ENCODE results near the gene EOLA1. TPM values are rescaled to one million over a fixed set of nuclear protein-coding genes. Genes with fewer than 3 reads are reported as not detected.
A peak's percentile ranks its signal among the peaks of the same experiment; 100 is the strongest.
"Not testable (repeated sequence)": the region's sequence is repeated elsewhere in the genome, so short reads cannot be mapped to it uniquely, and the experiment has no call there.

Gene EOLA1
- total RNA-seq, 6 donors from 2014 or later: 12.2 to 30.5 (median 17.2) TPM

GRCh38 chrX:149521438-149521837 is 19.4 kb upstream of the EOLA1 start:
- 55 to 68% methylated on average over 9 of the region's 9 CpGs for WGBS, 2 donors
- no peaks in the 10 kb centered on the region for H3K4me1 ChIP-seq
- ATAC-seq (ENCODE audit: low FRiP score in 2 of 2): no peak
- no peaks in the 10 kb centered on the region for H3K36me3 ChIP-seq
- no peak overlapping the region for H3K4me3 ChIP-seq
- TF ChIP-seq CTCF (IDR thresholded peaks at IDR 0.05) (no peak), EP300 (IDR thresholded peaks at IDR 0.05) (no peak), POLR2AphosphoS5 (IDR thresholded peaks at IDR 0.05) (no peak), POLR2A (IDR thresholded peaks at IDR 0.05) (no peak)
- H3K27ac ChIP-seq: no peak overlapping the region
- no peak for DNase-seq
- H3K27me3 ChIP-seq: no peaks in the 10 kb centered on the region
- H3K9me3 ChIP-seq: no peaks in the 10 kb centered on the region

GRCh38 chrX:149522916-149523315 is 17.9 kb upstream of the EOLA1 start:
- no peaks in the 10 kb centered on the region for H3K9me3 ChIP-seq

GRCh38 chrX:149525389-149525788 is 15.4 kb upstream of the EOLA1 start:
- ATAC-seq (ENCODE audit: low FRiP score in 2 of 2) (peak; percentile 73 to 94), DNase-seq (peak in 1 of 2 donors; percentile 58)

More at GRCh38 chrX:149522916-149523315, 17.9 kb upstream of the EOLA1 start:
- Histone ChIP-seq H3K27me3 (no peaks in the 10 kb centered on the region), H3K27ac (no peak overlapping the region), H3K4me3 (no peak overlapping the region), H3K36me3 (no peaks in the 10 kb centered on the region), H3K4me1 (no peaks in the 10 kb centered on the region)
- DNase-seq (no peak), ATAC-seq (ENCODE audit: low FRiP score in 2 of 2) (no peak)
- 61 to 83% methylated on average over 2 of the region's 2 CpGs for WGBS, 2 donors
- TF ChIP-seq POLR2A (IDR thresholded peaks at IDR 0.05): no peak

GRCh38 chrX:149525903-149526302 is 14.9 kb upstream of the EOLA1 start:
- H3K27ac ChIP-seq, H3K36me3 ChIP-seq, H3K27me3 ChIP-seq, H3K4me1 ChIP-seq, H3K4me3 ChIP-seq, DNase-seq, H3K9me3 ChIP-seq: not testable (repeated sequence)
- peak; percentile 23 to 37 for ATAC-seq (ENCODE audit: low FRiP score in 2 of 2)
- 57% methylated on average over 5 of the region's 5 CpGs; no CpG with 5 or more reads in 1 of the 2 donors for WGBS, 2 donors

More at GRCh38 chrX:149525389-149525788, 15.4 kb upstream of the EOLA1 start:
- H3K4me1 ChIP-seq, H3K9me3 ChIP-seq, H3K27me3 ChIP-seq, H3K27ac ChIP-seq, H3K4me3 ChIP-seq, H3K36me3 ChIP-seq: not testable (repeated sequence)
- 35% methylated on average over 5 of the region's 10 CpGs; no CpG with 5 or more reads in 1 of the 2 donors for WGBS, 2 donors

- not testable (repeated sequence) for H3K27ac ChIP-seq; ATAC-seq (ENCODE audit: low FRiP score in 2 of 2); H3K4me1 ChIP-seq; H3K36me3 ChIP-seq; H3K4me3 ChIP-seq; DNase-seq; H3K27me3 ChIP-seq; H3K9me3 ChIP-seq
- 80 to 100% methylated on average over 1 to 4 of the region's 13 CpGs for WGBS, 2 donors
Measured at GRCh38 chrX:149526318-149527033, 14.3 kb upstream of the EOLA1 start.

GRCh38 chrX:149527705-149528104 is 13.1 kb upstream of the EOLA1 start:
- H3K36me3 ChIP-seq: peaks cover 0 to 6% (median 0%) of the 10 kb centered on the region in 4 donors
- no peaks in the 10 kb centered on the region for H3K4me1 ChIP-seq
- WGBS, 2 donors: 40 to 64% methylated on average over 1 of the region's 1 CpG
- DNase-seq (no peak), ATAC-seq (ENCODE audit: low FRiP score in 2 of 2) (no peak)
- TF ChIP-seq CTCF (IDR thresholded peaks at IDR 0.05): peak; percentile 29 to 50 (median 36)
- TF ChIP-seq EP300 (IDR thresholded peaks at IDR 0.05): no peak
- TF ChIP-seq POLR2A (IDR thresholded peaks at IDR 0.05): no peak
- no peaks in the 10 kb centered on the region for H3K27me3 ChIP-seq
- no peak overlapping the region for H3K27ac ChIP-seq
- H3K4me3 ChIP-seq: no peak overlapping the region
- H3K9me3 ChIP-seq: no peaks in the 10 kb centered on the region

- Histone ChIP-seq H3K4me1 (no peaks in the 10 kb centered on the region), H3K4me3 (no peak overlapping the region), H3K9me3 (no peaks in the 10 kb centered on the region), H3K36me3 (peaks cover 0 to 6% (median 0%) of the 10 kb centered on the region in 4 donors), H3K27me3 (no peaks in the 10 kb centered on the region), H3K27ac (no peak overlapping the region)
- no peak for ATAC-seq (ENCODE audit: low FRiP score in 2 of 2)
- TF ChIP-seq CTCF (IDR thresholded peaks at IDR 0.05) (no peak), EP300 (IDR thresholded peaks at IDR 0.05) (no peak), POLR2A (IDR thresholded peaks at IDR 0.05) (no peak), POLR2AphosphoS5 (IDR thresholded peaks at IDR 0.05) (no peak)
- 30 to 87% methylated on average over 1 of the region's 1 CpG for WGBS, 2 donors
- no peak for DNase-seq
Measured at GRCh38 chrX:149528381-149528780, 12.4 kb upstream of the EOLA1 start.

Data from upper lobe of left lung (tissue), 6 donors.